SU-DHL-6 (cell line): ENCODE data around the gene PFKFB1.

Experiments
- H2AFZ ChIP-seq: fragments of 200-600 bp; sonication (generic); 2 replicates; pipeline ENCODE4 v1.6.1; 2014; ENCODE audit warnings: low read depth, mild to moderate bottlenecking, moderate library complexity, mixed read lengths, antibody characterized with exemption, low read length; ENCODE audit not compliant: severe bottlenecking
- H3F3A ChIP-seq: fragments of 200-600 bp; shearing (Covaris generic); 2 replicates; pipeline ENCODE4 v1.6.0; 2016; ENCODE audit warnings: antibody characterized with exemption, mild to moderate bottlenecking; ENCODE audit not compliant: insufficient read depth
- H3K27ac ChIP-seq: fragments of 200-600 bp; sonication (generic); 2 replicates; pipeline ENCODE4 v1.5.1; 2016; ENCODE audit warnings: low read depth, mild to moderate bottlenecking, low read length, moderate library complexity, mixed read lengths
- H3K27me3 ChIP-seq: fragments of 200-600 bp; sonication (generic), shearing (Covaris generic); 2 replicates; pipeline ENCODE4 v1.6.0; 2014; ENCODE audit warnings: mild to moderate bottlenecking, low read length
- H3K36me3 ChIP-seq: fragments of 200-600 bp; sonication (generic); 2 replicates; pipeline ENCODE4 v1.6.1; 2014; ENCODE audit warnings: mild to moderate bottlenecking, low read length, mixed read lengths
- H3K4me2 ChIP-seq: fragments of 300-600, 200-600 bp; shearing (Covaris generic), sonication (generic); 2 replicates; pipeline ENCODE4 v1.6.0; 2014; ENCODE audit warnings: low read length, low read depth, mild to moderate bottlenecking; ENCODE audit not compliant: poor library complexity, severe bottlenecking
- H3K4me3 ChIP-seq: fragments of 200-600 bp; sonication (generic); 2 replicates; pipeline ENCODE4 v1.5.1; 2014; ENCODE audit warnings: antibody characterized with exemption, low read length, mild to moderate bottlenecking, mixed read lengths; ENCODE audit not compliant: insufficient read depth, poor library complexity, severe bottlenecking
- H3K79me2 ChIP-seq: fragments of 200-600 bp; sonication (generic); 2 replicates; pipeline ENCODE4 v1.6.1; 2014; ENCODE audit warnings: mild to moderate bottlenecking, low read length, moderate library complexity; ENCODE audit not compliant: insufficient read depth
- H3K9ac ChIP-seq: fragments of 200-600 bp; sonication (generic); 2 replicates; pipeline ENCODE4 v1.7.0; 2014; ENCODE audit warnings: mild to moderate bottlenecking, low read length
- H3K9me2 ChIP-seq: fragments of 200-600 bp; sonication (generic); replicated peaks from 2 replicates; pipeline ENCODE4 v1.6.1; 2014; ENCODE audit warnings: low read length; ENCODE audit not compliant: insufficient read depth
- H3K9me3 ChIP-seq: fragments of 200-600 bp; sonication (generic); 2 replicates; pipeline ENCODE4 v1.6.1; 2014; ENCODE audit warnings: low read length, mixed read lengths; ENCODE audit not compliant: insufficient read depth
- H4K20me1 ChIP-seq: fragments of 200-600 bp; sonication (generic); 2 replicates; pipeline ENCODE4 v1.6.1; 2014; ENCODE audit warnings: low read depth, mild to moderate bottlenecking, antibody characterized with exemption, low read length, moderate library complexity, mixed read lengths
- EZH2phosphoT487 ChIP-seq: fragments of 200-600 bp; sonication (generic), shearing (Covaris generic); conservative IDR thresholded peaks from 2 replicates; pipeline ENCODE4 v1.6.1; 2018; ENCODE audit warnings: mild to moderate bottlenecking, antibody characterized with exemption, low read length, moderate library complexity, mixed read lengths
- TF ChIP-seq, protein P1 (sequence below): fragments of 200-600 bp; sonication (generic); IDR thresholded peaks from one replicate; pipeline ENCODE4 v1.5.1; 2017; ENCODE audit warnings: antibody characterized with exemption, mild to moderate bottlenecking, low read length, moderate library complexity; ENCODE audit not compliant: insufficient read depth, poor library complexity, severe bottlenecking

The PFKFB1 gene

DNA sequence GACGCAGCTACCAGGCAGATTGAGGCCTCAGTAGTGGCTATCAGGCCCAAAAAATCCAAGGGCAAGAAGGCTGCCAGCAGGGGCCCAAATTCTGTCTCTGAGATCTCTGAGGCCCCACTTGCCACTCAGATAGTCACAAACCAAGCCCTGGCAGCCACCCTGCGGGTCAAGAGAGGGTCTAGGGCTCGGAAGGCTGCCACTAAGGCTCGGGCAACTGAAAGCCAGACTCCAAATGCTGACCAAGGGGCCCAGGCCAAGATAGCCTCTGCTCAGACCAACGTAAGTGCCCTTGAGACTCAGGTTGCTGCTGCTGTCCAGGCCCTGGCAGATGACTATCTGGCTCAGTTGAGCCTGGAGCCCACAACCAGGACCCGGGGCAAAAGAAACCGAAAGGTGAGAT, 70.6 kb downstream of the PFKFB1 start:
- Histone ChIP-seq H3K27me3 (no peaks in the 10 kb centered on the region), H3K36me3 (no peaks in the 10 kb centered on the region), H3K9ac (no peak overlapping the region)

DNA sequence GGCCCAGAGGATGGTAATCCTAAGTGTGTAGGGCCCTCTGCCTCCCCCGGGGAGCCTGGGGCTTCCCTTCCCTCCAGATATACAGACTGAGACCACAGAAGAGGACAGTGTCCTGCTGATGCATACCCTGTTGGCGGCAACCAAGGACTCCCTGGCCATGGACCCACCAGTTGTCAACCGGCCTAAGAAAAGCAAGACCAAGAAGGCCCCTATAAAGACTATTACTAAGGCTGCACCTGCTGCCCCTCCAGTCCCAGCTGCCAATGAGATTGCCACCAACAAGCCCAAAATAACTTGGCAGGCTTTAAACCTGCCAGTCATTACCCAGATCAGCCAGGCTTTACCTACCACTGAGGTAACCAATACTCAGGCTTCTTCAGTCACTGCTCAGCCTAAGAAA, 71.4 kb downstream of the PFKFB1 start:
- no peak for TF ChIP-seq EZH2phosphoT487
- TF ChIP-seq, protein P1, sequence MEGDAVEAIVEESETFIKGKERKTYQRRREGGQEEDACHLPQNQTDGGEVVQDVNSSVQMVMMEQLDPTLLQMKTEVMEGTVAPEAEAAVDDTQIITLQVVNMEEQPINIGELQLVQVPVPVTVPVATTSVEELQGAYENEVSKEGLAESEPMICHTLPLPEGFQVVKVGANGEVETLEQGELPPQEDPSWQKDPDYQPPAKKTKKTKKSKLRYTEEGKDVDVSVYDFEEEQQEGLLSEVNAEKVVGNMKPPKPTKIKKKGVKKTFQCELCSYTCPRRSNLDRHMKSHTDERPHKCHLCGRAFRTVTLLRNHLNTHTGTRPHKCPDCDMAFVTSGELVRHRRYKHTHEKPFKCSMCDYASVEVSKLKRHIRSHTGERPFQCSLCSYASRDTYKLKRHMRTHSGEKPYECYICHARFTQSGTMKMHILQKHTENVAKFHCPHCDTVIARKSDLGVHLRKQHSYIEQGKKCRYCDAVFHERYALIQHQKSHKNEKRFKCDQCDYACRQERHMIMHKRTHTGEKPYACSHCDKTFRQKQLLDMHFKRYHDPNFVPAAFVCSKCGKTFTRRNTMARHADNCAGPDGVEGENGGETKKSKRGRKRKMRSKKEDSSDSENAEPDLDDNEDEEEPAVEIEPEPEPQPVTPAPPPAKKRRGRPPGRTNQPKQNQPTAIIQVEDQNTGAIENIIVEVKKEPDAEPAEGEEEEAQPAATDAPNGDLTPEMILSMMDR, result no peak
- H3F3A ChIP-seq, result no peaks in the 10 kb centered on the region
- no peaks in the 10 kb centered on the region for H3K9me2 ChIP-seq
- no peaks in the 10 kb centered on the region for H3K79me2 ChIP-seq
- no peaks in the 10 kb centered on the region for H4K20me1 ChIP-seq
- no peaks in the 10 kb centered on the region for H3K9me3 ChIP-seq
- no peak overlapping the region for H2AFZ ChIP-seq
- no peaks in the 10 kb centered on the region for H3K27me3 ChIP-seq
- H3K27ac ChIP-seq, result no peak overlapping the region
- H3K9ac ChIP-seq, result no peak overlapping the region
- no peak overlapping the region for H3K4me2 ChIP-seq
- H3K36me3 ChIP-seq, result no peaks in the 10 kb centered on the region
- no peak overlapping the region for H3K4me3 ChIP-seq

More for the DNA sequence above, 70.6 kb downstream of the PFKFB1 start:
- H3F3A ChIP-seq, result no peaks in the 10 kb centered on the region
- no peak overlapping the region for H3K4me2 ChIP-seq
- H2AFZ ChIP-seq, result no peak overlapping the region
- no peaks in the 10 kb centered on the region for H3K9me2 ChIP-seq
- H3K79me2 ChIP-seq, result no peaks in the 10 kb centered on the region
- no peak for TF ChIP-seq EZH2phosphoT487
- TF ChIP-seq, protein P1, result no peak
- H3K9me3 ChIP-seq, result no peaks in the 10 kb centered on the region
- H4K20me1 ChIP-seq, result no peaks in the 10 kb centered on the region
- no peak overlapping the region for H3K27ac ChIP-seq
- H3K4me3 ChIP-seq, result no peak overlapping the region

DNA sequence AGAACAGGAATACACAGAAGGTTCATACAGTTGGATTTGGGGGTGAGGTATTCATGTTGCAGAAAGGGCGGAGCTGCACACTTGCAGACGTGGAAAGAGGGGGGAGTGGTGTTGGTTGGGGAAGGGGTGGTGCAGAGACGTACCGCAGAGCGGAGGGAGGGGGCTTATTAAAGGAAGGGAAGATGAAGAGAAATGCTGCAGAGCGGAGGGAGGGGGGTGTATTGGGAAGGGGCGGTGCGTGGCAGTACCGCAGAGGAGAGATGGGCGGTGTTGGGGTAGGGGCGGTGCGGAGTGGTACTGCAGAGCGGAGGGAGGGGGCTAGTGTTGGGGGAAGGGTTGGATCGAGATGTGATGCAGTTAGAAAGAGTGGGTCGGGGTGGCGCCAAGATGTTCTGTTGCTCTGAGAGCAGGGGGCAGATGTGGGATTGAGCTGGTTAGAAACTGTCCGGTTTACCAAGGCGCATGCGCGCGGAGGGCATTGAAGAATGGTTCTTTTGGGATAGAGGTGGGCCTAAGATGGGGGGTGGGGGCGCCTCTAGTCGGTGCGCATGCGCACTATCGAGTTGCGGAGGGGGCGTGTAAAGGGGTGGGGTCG, 72.5 kb downstream of the PFKFB1 start:
- H3K9me3 ChIP-seq, result no peaks in the 10 kb centered on the region
- no peaks in the 10 kb centered on the region for H3K27me3 ChIP-seq
- TF ChIP-seq, protein P1, result no peak
- no peak for TF ChIP-seq EZH2phosphoT487
- H3K36me3 ChIP-seq, result no peaks in the 10 kb centered on the region
- no peaks in the 10 kb centered on the region for H3F3A ChIP-seq
- no peak overlapping the region for H3K4me3 ChIP-seq
- H4K20me1 ChIP-seq, result no peaks in the 10 kb centered on the region
- no peak overlapping the region for H3K27ac ChIP-seq
- H3K4me2 ChIP-seq, result no peak overlapping the region
- no peaks in the 10 kb centered on the region for H3K9me2 ChIP-seq
- no peak overlapping the region for H2AFZ ChIP-seq
- no peak overlapping the region for H3K9ac ChIP-seq
- H3K79me2 ChIP-seq, result no peaks in the 10 kb centered on the region
